Measurements from ENCODE around the gene SH3GLB1. TPM values are rescaled to one million over a fixed set of nuclear protein-coding genes. Genes with fewer than 3 reads are reported as not detected.

SH3GLB1 gene
- total RNA-seq, 2 experiments from 2014 or later: 79.6 to 82.8 TPM

- CTCF ChIA-PET: no interaction called here
- H3K4me1 Mint-ChIP-seq: no peaks in the 10 kb centered on the region
- DNase-seq: no peak
- POLR2A ChIA-PET: no interaction called here
- no peak overlapping the region for H3K27ac Mint-ChIP-seq
- no peaks in the 10 kb centered on the region for H3K36me3 Mint-ChIP-seq (ENCODE audit: low read depth)
- no peak overlapping the region for H3K4me3 Mint-ChIP-seq
- H3K27me3 Mint-ChIP-seq: peaks cover 5% of the 10 kb centered on the region
- H3K9me3 Mint-ChIP-seq: no peaks in the 10 kb centered on the region
Observed at GRCh38 chr1:86762336-86762735, 58.0 kb downstream of the SH3GLB1 start.

GRCh38 chr1:86764523-86764922 is 60.1 kb downstream of the SH3GLB1 start:
- H3K36me3 Mint-ChIP-seq (ENCODE audit: low read depth): no peaks in the 10 kb centered on the region
- peaks cover 5% of the 10 kb centered on the region for H3K27me3 Mint-ChIP-seq
- no peak overlapping the region for H3K27ac Mint-ChIP-seq
- H3K9me3 Mint-ChIP-seq: no peaks in the 10 kb centered on the region
- no peak for DNase-seq
- ChIA-PET CTCF (no interaction called here), POLR2A (no interaction called here)
- no peaks in the 10 kb centered on the region for H3K4me1 Mint-ChIP-seq
- no peak overlapping the region for H3K4me3 Mint-ChIP-seq

GRCh38 chr1:86765073-86765472 is 60.7 kb downstream of the SH3GLB1 start:
- Mint-ChIP-seq H3K9me3 (no peaks in the 10 kb centered on the region), H3K27ac (no peak overlapping the region), H3K4me3 (no peak overlapping the region), H3K36me3 (ENCODE audit: low read depth) (no peaks in the 10 kb centered on the region), H3K27me3 (peaks cover 5% of the 10 kb centered on the region), H3K4me1 (no peaks in the 10 kb centered on the region)
- ChIA-PET POLR2A (no interaction called here), CTCF (no interaction called here)
- DNase-seq: no peak

- Mint-ChIP-seq H3K27me3 (peaks cover 5% of the 10 kb centered on the region), H3K4me3 (no peak overlapping the region), H3K4me1 (no peaks in the 10 kb centered on the region), H3K27ac (no peak overlapping the region), H3K9me3 (no peaks in the 10 kb centered on the region), H3K36me3 (ENCODE audit: low read depth) (no peaks in the 10 kb centered on the region)
- ChIA-PET CTCF (no interaction called here), POLR2A (no interaction called here)
- no peak for DNase-seq
Observed at GRCh38 chr1:86765674-86766073, 61.3 kb downstream of the SH3GLB1 start.

GRCh38 chr1:86768554-86768953 is 64.2 kb downstream of the SH3GLB1 start:
- no peak overlapping the region for H3K27ac Mint-ChIP-seq
- ChIA-PET POLR2A (no interaction called here), CTCF (no interaction called here)
- peaks cover under 1% of the 10 kb centered on the region for H3K4me1 Mint-ChIP-seq
- H3K9me3 Mint-ChIP-seq: no peaks in the 10 kb centered on the region
- peaks cover 5% of the 10 kb centered on the region for H3K27me3 Mint-ChIP-seq
- H3K4me3 Mint-ChIP-seq: no peak overlapping the region
- no peak for DNase-seq
- H3K36me3 Mint-ChIP-seq (ENCODE audit: low read depth): no peaks in the 10 kb centered on the region

- no peak overlapping the region for H3K27ac Mint-ChIP-seq
- DNase-seq: no peak
- no peaks in the 10 kb centered on the region for H3K9me3 Mint-ChIP-seq
- CTCF ChIA-PET: no interaction called here
- no peaks in the 10 kb centered on the region for H3K36me3 Mint-ChIP-seq (ENCODE audit: low read depth)
- H3K4me3 Mint-ChIP-seq: no peak overlapping the region
- peaks cover 5% of the 10 kb centered on the region for H3K27me3 Mint-ChIP-seq
- POLR2A ChIA-PET: no interaction called here
- H3K4me1 Mint-ChIP-seq: peaks cover 6% of the 10 kb centered on the region
Observed at GRCh38 chr1:86769065-86769464, 64.7 kb downstream of the SH3GLB1 start.

GRCh38 chr1:86773341-86774288 is 69.2 kb downstream of the SH3GLB1 start:
- Mint-ChIP-seq H3K4me3 (no peak overlapping the region), H3K36me3 (ENCODE audit: low read depth) (no peaks in the 10 kb centered on the region), H3K9me3 (no peaks in the 10 kb centered on the region)

GRCh38 chr1:86774305-86775295 is 70.2 kb downstream of the SH3GLB1 start:
- Mint-ChIP-seq H3K9me3 (no peaks in the 10 kb centered on the region), H3K36me3 (ENCODE audit: low read depth) (no peaks in the 10 kb centered on the region), H3K27me3 (no peaks in the 10 kb centered on the region), H3K27ac (no peak overlapping the region), H3K4me1 (peaks cover 10% of the 10 kb centered on the region), H3K4me3 (no peak overlapping the region)
- peak; percentile 27 for DNase-seq
- CTCF ChIA-PET: no interaction called here
- POLR2A ChIA-PET: no interaction called here

More at GRCh38 chr1:86773341-86774288, 69.2 kb downstream of the SH3GLB1 start:
- Mint-ChIP-seq H3K27me3 (no peaks in the 10 kb centered on the region), H3K4me1 (peaks cover 10% of the 10 kb centered on the region), H3K27ac (no peak overlapping the region)
- CTCF ChIA-PET: no interaction called here
- DNase-seq: no peak
- POLR2A ChIA-PET: no interaction called here

- no peaks in the 10 kb centered on the region for H3K9me3 Mint-ChIP-seq
- H3K27me3 Mint-ChIP-seq: no peaks in the 10 kb centered on the region
- no peak overlapping the region for H3K27ac Mint-ChIP-seq
- no peaks in the 10 kb centered on the region for H3K36me3 Mint-ChIP-seq (ENCODE audit: low read depth)
- CTCF ChIA-PET: no interaction called here
- DNase-seq: no peak
- no peak overlapping the region for H3K4me3 Mint-ChIP-seq
- POLR2A ChIA-PET: no interaction called here
- peaks cover 10% of the 10 kb centered on the region for H3K4me1 Mint-ChIP-seq
Observed at GRCh38 chr1:86775395-86775794, 71.0 kb downstream of the SH3GLB1 start.

- Mint-ChIP-seq H3K4me3 (no peak overlapping the region), H3K27me3 (no peaks in the 10 kb centered on the region), H3K4me1 (peaks cover 10% of the 10 kb centered on the region), H3K9me3 (no peaks in the 10 kb centered on the region), H3K36me3 (ENCODE audit: low read depth) (no peaks in the 10 kb centered on the region), H3K27ac (no peak overlapping the region)
- DNase-seq: no peak
- ChIA-PET CTCF (no interaction called here), POLR2A (no interaction called here)
Observed at GRCh38 chr1:86776108-86776507, 71.7 kb downstream of the SH3GLB1 start.

- H3K27me3 Mint-ChIP-seq: no peaks in the 10 kb centered on the region
- no peak for DNase-seq
- ChIA-PET POLR2A (no interaction called here), CTCF (no interaction called here)
- no peak overlapping the region for H3K4me3 Mint-ChIP-seq
- no peaks in the 10 kb centered on the region for H3K36me3 Mint-ChIP-seq (ENCODE audit: low read depth)
- no peaks in the 10 kb centered on the region for H3K9me3 Mint-ChIP-seq
- H3K27ac Mint-ChIP-seq: no peak overlapping the region
- H3K4me1 Mint-ChIP-seq: peaks cover 8% of the 10 kb centered on the region
Observed at GRCh38 chr1:86778569-86779239, 74.3 kb downstream of the SH3GLB1 start.

- ChIA-PET POLR2A (no interaction called here), CTCF (no interaction called here)
- no peaks in the 10 kb centered on the region for H3K36me3 Mint-ChIP-seq (ENCODE audit: low read depth)
- no peak overlapping the region for H3K4me3 Mint-ChIP-seq
- no peak for DNase-seq
- no peak overlapping the region for H3K27ac Mint-ChIP-seq
- no peaks in the 10 kb centered on the region for H3K27me3 Mint-ChIP-seq
- no peaks in the 10 kb centered on the region for H3K9me3 Mint-ChIP-seq
- H3K4me1 Mint-ChIP-seq: peaks cover under 1% of the 10 kb centered on the region
Observed at GRCh38 chr1:86779308-86780191, 75.2 kb downstream of the SH3GLB1 start.
